Renal cortical epithelial cell (primary cell): ENCODE results near the gene SEC16A. TPM values are rescaled to one million over a fixed set of nuclear protein-coding genes. Genes with fewer than 3 reads are reported as not detected.
"Not testable (repeated sequence)": the region's sequence is repeated elsewhere in the genome, so short reads cannot be mapped to it uniquely, and the experiment has no call there.

ENCODE experiments used
- DNase-seq: peaks from one replicate; pipeline ENCODE4 v3.0.0-alpha.2; 2011; ENCODE audit warnings: low read depth
- total RNA-seq: library from RNA; depleted of rRNA; stranded (reverse); fragments of >200 nt; gene quantifications from 2 replicates; pipeline ENCODE4 v1.2.3, GENCODE V29; 2014

Gene SEC16A
- total RNA-seq, 1 donor from 2014 or later, result 69.4 TPM

DNA sequence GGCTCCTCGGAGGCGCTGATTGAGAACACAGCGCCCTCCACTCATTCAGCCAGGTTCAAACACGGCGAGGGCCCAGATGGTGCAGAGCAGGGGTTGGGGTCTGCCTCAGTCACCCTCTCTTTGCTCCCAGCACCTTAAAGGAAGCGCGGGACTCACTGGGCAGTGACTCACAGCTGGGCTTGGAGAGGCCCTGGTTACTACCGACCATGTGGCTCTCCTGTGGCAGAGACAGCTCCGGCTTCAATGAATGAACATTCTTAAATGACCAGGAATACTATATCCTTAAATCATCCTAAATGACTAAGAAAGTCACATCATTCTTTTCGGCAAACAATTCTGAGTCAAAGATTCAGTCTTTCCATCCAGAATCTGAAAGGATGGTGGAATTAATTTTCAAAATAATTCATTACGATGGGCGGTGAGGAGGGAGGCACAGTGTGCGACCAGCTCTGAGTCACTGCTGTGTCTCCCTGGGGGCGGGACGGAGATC lies 41.6 kb downstream of the SEC16A start:
- no peak for DNase-seq

DNA sequence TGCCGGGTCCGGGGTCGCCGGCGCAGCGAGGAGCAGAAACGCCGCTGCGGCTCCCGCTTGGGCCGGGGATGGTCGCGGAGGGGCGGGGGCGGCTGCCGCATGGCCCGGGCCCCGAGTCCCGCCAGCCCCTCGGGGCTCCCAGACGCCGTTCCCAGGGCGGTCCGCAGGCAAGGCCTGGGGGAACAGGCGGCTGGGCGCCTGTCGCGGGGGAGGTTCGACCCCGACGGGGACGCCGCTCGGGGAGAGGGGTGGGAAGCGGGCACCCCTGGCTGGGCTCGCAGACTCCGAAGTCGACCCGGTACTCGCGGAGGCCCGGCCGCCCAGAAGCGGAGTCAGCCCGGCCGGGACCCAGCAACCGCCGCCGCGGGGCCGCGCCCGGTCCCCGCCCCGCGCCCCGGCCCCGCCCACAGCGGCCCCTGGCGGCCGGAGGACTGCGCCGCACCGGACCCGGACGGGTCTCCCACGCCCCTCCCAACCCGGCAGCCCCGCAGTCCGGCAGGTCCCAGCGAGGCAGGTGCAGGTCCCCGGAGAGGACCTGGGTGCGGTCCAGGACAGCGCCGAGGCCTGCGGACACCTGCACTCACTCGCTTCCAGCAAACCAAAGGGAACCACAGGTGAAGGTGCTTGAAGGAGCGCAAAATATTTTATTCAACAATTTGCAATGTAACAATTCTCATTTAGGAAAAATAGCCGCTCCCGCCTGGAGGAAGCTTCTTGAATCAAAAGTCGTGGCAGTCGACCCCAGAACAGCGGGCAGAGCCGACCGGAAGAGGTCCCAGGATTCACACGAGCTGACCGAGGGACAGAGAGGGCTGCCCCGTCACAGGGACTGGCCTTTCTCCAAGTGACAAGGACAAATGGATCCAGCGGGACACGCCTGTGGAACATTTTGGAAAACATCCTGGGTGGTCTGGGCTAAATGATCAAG lies 43.1 kb downstream of the SEC16A start, which contains the start of gene INPP5E:
Gene INPP5E, minus strand, starts transcription at position 365 of the 928 bp plus-strand sequence. CDS start 426 bp downstream, outside the sequence.
- DNase-seq, result no peak

DNA sequence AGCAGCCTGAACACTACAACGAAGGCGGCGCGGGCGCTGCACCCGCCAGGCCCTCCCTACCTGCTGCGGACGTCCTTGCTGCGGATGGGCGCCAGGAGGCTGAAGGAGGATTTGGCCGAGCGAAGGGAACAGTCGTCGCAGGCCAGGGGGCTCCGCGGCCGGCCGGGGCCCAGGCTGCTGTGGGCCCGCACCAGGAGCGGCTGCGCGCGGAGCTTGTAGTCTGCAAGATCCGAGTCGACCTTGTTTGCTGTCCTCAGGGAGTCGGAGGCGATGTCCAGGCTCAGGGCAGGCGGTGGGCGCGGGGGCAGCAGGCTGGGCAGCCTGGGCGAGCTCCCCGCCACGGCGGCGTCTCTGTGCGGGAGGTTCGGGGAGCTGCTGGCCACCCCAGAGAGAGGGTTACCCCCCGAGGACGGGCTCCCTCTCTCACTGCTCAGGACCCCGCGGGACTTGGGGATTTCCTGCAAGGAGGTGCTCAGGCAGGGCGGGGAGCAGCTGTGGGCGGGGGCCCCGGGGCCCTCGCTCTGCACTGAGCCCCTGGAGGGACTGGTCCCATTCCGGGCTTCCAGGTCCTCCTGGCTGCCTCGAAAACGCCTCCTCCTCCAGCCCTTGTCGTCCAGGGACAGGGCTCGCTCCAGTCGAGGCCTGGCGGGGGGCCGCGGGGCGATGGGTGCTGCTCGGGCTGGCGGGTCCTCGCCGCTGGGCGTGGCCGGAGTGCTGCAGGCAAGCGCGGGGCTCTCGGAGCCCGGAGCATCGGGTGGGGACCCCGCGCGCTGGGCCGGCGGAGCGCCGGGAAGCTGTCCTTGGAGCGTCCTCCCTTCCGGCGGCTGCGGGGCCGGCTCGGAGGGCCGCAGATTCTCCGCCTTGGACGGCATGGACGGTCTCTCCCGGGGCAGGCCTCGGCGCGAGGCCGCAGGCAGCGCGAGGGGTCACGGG lies 44.0 kb downstream of the SEC16A start:
- no peak for DNase-seq

DNA sequence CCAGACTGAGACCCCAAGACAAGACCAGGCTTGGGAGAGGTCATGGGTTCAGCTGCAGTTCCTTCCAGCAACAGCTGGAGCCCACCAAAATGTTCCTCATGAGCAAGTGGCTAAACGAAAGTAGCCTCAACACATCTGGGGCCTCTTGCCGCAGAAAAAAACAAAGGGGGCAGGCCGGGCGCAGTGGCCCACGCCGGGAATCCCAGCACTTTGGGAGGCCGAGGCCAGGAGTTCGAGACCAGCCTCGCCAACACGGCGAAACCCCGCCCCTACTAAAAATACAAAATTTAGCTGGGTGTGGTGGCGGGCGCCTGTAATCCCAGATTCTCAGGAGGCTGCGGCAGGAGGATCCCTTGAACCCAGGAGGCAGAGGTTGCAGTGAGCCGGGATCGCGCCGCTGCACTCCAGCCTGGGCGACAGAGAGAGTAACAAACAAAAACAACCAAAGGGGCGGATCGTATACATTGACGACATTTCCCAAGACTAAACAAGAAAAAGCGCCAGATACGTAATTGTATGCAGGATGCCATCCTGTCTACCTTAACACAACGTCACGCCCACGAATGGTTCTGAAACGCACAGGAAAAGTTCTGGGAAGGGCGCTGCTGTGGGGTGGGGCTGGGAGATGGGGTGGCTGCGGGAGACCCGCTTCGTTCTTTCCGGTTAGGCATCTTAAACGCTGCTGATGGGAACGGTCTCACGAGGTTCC lies 44.8 kb downstream of the SEC16A start:
- peak; percentile 3 for DNase-seq

DNA sequence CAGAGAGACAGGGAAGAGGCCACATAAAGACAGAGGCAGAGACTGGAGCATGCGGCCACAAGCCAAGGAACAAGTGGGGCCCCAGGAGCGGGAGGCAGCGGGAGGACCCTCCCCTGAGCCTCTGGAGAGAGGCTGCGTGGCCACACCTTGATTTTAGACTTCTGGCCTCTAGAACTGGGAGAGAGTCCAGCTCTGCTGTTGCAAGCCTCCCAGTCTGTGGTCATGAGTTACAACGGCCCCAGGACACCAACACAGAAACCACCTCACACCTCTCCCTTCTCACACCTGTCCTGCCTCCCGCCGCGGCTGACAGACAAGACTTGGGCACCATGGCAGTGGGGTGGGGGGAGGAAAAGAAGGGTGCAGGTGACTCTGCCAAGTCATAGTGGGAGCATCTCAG lies 45.4 kb downstream of the SEC16A start:
- DNase-seq, result peak; percentile 18

DNA sequence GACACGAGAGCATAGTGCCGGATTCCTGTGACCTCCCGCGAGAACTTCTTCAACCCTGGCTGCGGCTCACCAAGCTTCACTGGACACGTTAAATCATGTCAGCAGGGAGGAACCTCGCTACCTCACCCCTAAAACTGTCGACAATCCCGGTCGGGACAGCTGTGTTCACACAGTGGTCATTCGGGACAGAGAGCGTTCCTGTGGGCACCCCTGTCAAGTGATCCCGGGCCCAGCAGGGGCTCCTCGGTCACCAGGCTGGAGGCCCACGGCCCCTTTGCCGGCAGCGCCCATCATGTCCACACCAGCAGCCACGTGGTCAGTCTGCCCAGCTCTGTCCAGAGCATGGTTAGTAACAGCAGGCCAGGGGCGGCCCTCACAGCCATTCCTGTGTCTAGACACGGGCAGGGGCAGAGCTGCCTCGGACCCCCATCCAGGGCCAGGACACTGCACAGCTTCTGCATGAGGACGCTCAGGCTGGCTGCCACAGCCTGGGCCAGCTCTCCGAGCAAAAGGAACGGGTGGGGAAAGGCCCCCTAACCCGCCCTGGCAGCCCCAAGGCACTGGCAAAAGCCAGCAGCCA lies 46.7 kb downstream of the SEC16A start:
- no peak for DNase-seq

DNA sequence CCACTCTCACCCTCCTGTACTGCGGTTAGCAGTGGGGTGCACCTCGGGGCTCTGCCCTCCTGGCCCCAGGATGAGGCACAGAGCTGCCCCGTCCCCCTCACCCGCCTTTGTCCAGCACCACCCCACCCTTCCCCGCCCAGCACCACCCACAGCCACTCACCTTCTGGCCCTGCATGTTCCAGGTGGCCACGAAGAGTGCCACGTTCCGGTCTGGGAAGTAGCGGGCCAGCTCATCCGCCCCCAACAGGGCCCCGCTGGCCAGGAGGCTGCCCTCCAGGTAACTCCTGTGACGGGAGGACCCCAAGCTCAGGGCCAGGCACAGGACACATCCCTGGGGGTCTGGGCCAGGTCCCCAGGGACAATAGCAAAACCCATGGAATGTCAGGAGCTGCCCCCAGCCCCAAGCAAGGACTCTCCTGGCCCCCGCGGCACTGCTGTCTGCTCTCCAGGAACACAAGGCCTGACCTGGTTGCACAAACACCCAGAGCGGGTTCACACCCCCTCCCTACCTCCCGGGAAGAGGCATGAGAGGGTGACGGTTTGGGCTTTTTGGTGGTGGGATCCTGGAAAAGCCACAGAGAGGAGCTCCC lies 48.2 kb downstream of the SEC16A start:
- DNase-seq, result no peak

DNA sequence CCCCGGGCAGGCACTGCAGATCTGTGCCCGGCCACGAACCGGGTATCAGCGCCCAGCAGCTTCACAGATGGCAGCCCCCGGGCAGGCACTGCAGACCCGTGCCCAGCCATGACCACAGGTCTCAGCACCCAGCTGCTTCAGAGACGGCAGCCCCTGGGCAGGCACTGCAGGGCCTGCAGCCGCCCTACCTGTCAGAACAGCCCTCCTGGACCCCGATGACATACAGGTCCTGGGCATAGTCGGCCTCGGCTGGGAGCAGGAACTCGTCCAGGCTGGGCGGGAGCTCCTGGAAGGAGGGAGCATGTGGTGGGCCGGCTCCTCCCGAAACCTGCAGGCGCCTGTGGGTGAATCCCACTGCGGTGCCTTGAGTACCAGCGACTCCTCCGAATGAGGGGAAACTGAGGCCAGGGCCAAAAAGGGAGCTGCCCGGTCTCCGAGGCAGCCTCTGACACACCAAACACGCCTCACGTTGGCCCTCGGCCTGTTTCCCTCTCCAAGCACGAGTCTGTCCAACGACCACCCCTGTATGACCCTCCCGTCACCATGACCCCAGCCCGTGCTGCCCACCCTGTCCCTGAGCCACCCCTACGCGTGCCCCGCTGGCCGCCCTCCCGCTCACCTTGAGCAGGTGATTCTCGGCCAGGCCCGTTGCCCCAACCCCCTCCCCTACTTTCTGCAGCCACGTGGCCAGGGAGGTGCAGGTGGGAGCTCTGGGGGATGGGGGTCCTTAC lies 48.8 kb downstream of the SEC16A start:
- DNase-seq, result no peak

DNA sequence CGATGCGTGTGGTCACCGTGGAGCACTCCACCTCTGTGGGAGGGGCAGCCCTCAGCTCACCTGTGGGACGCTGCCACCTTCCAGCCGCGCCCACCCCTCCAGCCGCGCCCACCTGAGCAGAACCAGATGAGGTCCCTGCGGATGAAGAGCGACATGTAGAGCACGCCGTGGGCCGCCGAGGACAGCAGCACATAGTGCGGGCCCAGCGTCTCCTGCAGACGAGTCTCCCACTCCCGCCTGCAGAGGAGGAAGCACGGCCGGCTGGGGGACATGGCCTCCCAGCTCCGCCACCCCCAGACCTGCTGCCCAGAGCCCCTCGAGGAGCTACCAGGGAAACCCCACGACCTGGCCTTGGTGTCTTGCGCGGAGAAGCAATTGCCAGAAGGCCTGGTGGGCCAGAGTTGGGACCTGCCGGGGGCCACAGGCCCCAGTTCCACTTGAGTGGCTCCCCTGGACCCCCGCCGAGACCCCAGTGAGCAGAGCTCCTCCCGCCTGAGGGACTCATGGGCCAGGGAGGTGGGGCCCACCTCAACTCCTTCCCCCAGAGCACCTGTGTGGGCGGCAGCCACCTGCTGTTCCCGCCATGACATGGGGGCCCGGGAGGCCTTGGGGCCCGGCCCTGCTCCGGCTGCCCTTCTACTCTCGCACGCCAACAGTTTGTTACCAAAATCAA lies 49.7 kb downstream of the SEC16A start:
- DNase-seq, result no peak

DNA sequence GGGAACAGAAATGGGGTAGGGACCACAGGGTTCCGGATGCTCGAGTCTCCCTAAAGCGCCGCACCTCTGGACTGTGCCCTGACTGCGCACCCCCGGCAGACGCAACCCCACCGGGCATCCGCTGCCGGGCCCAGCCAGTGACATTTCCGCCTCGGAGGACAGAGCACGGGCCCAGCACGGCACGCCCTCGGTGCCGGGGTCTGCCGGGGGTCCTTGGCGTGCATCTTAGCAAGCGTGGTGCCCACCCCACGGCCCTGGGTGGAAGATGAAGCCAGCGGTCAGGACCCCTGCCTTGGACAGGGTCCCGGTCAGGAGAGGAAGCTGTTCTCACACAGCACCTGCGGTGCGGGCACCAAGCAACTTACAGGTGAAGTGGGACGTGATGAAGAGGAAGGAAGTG lies 50.2 kb downstream of the SEC16A start:
- DNase-seq, result no peak

DNA sequence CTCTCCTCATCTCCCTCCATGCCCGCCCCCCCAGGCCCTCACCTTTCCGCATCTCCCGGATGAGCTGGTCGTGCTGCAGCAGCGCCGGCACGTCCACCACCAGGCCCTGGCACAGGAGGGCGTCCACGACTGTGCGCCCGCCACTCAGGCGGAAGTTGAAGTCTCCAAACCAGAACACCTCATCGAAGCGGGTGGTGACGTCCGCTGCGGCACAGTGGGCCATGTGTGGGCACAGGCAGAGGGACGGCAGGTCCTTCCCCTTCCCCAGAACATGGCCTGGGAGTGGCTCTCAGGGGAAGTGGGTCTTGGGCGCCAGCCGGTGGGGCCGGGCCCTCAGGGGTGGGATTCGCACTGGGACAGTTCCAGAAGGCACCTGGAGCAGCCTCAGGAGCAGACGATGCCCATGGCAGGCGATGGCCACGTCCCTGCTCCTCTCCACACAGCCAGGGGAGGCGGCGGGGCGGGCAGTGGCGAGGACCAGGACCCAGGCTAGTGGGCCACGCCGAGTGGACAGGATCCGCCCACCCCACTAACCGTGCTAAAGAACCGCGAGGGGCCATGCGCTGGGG lies 51.0 kb downstream of the SEC16A start:
- no peak for DNase-seq

DNA sequence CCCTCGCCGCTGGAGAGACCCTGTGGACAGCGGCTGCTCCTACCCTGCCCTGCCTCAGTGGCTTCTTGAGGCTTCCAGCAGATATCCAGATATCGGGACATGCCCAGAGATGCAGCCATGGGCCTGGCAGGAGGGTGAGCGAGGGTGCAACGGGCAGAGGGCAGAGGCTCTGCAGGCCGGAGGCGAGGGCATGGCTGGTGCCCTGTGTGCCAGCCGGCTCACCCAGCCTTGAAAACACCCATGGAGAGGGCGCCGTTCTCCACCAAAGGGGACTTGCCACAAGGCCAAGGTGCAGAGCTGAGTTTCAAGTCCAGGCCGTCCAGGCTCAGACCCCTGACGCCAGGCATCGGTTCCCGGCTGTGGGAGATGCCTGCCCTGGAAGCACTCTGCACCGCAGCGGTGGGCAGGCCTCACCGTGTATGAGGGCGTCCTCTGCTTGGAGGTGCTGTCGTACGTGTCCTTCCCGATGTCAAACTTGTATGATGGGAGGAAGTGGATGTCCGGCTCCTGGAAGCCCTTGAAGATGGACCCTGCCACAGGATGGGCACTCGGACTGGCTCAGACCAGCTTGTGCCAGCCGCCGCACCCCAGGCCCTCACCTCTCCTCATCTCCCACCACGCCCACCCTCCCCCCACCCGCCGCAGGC lies 52.1 kb downstream of the SEC16A start:
- no peak for DNase-seq

DNA sequence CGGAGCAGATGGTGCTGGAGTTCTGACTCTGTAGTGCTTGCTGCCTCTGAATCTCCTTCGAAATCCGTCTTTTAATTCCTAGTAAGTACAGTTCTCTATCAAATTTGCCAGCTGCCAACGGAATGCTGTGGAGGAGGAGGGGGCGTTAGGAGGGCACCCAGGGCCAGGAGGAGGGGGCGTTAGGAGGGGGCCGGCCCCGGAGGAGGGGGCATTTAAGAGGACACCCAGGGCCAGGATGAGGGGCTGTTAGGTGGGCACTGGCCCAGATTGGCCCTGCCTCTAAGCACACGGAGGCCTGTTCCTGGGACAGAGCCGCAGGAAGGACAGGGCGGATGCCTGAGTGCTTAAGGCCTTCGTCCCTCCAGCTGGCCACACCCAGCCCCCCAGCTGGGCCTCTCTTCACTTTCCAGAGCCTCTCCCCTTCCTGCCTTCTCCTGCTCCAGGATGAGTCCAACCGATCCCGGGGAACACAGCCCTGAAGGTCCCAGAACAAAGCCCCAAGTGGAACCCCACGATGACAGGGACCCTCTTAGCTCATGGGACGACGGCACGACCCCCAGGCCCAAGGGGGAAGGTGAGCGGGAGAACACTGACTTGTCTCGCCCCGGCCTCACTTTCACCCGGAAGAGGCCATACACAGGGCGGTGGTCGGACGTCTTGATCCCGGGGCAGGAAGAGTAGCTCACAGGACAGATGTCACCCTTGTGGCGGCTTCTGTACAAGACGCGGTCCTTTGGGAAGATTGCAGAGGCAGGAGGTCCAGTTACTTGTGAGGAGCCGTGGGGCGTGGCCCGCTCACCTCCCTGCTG lies 53.0 kb downstream of the SEC16A start:
- no peak for DNase-seq

DNA sequence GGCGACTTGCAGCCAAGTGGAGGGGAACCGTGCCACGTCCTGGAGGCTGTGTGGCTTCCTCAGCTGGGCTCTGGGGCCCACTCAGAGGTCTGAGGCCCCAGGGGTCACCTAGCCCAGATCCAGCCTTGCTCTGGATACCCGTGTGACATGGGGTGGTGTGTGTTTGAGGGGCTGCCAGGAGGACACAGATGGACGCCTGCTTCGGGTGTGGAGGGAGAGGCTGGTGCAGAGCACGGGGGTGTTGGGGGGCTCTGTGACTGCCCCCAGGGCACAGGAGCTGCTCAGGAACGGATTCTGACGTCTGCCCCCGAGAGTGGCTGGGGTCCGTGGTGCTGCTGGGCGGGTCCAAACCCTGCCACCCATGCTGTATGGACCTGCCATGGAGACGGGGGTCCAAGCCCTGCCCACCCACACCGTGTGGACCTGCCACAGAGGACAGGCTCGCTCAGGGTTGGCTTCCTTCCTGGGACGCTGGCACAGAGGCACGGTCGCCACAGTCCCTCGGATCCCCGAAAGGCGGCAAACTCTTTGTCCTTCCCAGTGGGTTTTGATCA lies 53.7 kb downstream of the SEC16A start:
- DNase-seq, result no peak

DNA sequence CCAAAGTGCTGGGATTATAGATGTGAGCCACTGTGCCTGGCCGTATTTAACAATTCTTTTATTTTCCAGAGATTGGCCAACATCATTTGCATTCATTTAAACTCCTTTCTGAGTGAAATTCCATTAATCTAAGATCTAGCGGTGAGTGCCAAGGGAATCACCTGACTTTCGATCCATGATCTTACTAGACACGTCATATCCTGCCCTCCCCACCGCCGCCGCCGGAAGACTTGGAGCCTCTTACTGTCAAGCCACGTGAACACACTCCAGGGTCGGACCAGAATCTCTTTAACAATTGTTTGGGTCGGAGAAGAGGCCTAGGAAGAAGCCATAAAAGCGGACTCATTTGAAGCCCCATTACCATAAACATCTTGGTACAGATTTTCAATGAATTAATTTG lies 56.1 kb downstream of the SEC16A start:
- DNase-seq, result no peak

DNA sequence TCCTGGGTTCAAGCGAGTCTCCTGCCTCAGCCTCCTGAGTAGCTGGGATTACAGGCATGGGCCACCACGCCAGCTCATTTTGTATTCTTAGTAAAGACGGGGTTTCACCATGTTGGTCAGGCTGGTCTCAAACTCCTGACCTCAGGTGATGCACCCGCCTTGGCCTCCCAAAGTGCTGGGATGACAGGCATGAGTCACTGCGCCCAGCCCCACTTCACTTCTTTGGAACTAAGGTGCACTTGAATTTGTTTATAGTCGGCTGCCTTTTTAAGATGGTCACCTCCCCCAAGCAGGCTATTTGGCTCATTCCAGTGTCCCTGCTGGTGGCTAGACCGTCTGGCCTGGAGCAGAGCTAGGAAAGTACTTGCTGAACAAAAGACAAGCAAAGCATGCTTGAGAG lies 57.5 kb downstream of the SEC16A start:
- DNase-seq, result not testable (repeated sequence)

DNA sequence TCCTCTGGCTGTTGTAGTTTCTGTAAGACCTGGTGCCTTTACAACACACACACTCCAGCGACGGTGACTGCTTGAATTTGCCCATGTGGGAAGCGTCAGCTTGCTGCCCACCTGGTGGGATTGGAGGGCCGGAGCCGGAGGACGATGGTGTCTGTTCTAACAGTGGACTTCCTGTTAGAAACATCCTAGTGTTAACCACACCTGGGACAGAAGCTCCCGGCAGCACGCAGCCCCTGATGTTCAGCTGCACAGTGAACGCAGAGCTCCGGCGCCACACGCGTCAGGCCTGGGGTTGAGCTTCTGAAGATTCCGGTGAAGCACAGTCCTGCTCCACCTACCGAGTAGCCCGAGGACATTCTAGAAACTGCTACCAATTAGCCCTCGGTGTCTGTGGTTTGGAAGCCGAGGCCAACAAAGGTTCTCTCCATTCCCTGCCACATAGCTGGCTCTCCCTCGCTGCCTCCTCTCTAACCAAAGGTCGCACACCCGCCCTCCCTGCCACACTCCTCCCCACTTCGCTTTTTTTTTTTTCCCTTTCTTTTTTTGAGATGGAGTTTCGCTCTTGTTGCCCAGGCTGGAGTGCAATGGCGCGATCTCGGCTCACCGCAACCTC lies 58.0 kb downstream of the SEC16A start:
- no peak for DNase-seq
